ENCODE data around the gene CPXM2.

DNA sequence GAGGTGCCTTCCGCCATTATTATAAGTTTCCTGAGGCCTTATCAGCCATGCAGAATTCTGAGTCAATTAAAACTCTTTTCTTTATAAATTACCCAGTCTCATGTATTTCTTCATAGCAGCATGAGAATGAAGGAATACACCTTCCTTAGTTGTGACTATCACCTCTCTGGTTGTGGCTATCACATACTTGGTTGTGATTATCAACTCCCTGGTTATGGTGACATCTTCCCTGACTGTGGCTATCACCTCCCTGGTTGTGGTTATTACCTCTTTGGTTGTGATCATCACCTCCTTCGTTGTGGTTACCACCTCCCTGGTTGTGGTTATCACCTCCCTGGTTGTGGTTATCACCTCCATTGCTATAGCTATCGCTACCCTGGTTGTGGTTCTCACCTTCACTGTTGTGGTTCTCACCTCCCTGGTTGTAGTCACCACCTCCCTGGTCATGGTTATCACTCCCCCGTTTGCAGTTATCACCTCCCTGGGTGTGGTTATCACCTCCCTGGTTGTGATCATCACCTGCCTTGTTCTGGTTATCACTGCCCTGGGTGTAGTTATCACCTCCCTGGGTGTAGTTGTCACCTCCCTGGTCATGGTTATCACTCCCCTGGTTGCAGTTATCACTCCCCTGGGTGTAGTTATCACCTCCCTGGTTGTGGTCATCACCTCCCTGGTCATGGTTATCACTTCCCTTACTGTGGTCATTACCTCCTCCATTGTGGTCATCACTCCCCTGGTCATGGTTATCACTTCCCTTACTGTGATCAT is 119.5 kb downstream of the CPXM2 start:
- TF ChIP-seq CTCF (IDR thresholded peaks at IDR 0.05), result no peak
- no peak for TF ChIP-seq POLR2AphosphoS5 (IDR thresholded peaks at IDR 0.05; ENCODE audit: insufficient read depth in 1 of 2, low read depth in 1 of 2)
